ENCODE results near the gene ARL5C.
"Not testable (repeated sequence)": the region's sequence is repeated elsewhere in the genome, so short reads cannot be mapped to it uniquely, and the experiment has no call there.

The ARL5C gene

DNA sequence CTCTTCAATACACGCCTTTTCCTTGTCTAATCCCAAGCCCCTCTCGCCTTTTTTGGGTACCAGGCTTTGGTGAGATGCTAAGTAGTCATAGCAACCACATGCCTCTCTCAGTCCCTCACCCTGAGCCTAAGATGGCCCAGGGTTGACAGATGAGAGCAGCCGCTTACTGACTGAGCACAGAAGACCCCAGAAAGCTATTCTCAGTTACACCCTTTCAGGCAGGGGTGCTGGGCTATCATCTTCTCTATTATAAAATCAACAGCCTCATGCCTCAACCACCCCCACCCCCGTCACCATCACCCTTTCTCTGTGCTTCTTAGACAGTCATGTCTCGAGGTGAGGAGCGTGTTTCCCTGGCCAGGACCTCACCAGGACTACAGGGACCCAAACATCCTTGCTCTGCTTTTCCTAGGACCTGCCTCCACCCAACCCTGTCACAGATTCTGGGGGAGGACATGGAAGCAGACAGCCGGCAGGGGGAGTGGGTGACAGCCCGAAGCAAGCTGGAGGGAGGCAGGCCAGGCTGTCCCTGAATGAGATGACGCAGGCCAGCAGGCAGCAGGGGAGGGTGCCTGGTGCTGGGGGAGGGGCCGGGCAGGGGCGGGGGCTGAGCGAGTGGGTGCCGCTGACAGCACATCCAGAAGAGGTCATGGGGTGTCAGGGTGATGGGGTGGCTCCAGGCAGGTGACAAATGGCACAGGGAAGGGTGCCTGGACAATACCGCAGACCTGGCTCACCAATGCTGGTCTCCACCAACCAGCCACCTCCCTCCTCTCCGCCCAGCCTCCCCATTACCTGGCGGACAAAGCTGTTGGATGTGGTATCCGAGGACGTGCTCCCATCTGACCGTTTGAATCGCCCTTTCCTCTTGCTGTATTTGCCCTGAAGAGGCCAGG is 28.4 kb upstream of the ARL5C start:
- DNase-seq: no peak

DNA sequence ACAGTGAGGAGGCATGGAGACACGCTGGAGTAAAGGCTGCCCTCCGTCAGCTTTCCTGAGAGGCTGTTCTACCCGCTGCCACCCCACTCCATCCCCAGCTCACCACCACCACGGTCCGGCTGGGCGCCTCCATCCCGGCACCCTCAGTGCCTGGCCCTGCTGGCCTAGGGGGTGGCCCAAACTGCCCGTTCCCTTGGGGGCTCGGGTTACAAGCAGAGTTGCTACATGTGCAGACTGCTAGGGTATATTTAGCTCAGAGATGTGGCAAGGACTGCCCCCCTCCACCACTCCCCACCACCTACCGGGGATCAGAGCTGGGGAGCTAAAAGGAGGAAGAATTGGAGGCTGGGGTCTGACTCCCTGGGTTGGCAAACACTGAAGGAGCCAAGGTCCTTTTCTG is 27.4 kb upstream of the ARL5C start:
- no peak for DNase-seq

DNA sequence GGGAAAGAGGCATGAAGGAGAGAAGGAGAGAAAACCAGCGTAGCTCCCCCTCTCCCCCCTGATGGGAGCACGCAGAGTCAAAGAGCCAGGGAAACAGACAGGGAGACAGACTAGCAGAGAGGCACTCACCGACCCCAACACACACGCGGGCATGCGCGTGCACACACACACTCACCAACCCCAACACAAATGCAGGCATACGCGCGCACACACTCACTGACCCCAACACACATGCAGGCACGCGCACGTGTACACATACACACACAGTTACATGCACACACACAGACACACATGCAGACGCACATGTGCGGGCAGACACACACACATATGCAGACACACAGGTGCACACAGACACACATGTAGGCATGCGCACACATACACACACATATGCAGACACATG is 26.9 kb upstream of the ARL5C start:
- no peak for DNase-seq

DNA sequence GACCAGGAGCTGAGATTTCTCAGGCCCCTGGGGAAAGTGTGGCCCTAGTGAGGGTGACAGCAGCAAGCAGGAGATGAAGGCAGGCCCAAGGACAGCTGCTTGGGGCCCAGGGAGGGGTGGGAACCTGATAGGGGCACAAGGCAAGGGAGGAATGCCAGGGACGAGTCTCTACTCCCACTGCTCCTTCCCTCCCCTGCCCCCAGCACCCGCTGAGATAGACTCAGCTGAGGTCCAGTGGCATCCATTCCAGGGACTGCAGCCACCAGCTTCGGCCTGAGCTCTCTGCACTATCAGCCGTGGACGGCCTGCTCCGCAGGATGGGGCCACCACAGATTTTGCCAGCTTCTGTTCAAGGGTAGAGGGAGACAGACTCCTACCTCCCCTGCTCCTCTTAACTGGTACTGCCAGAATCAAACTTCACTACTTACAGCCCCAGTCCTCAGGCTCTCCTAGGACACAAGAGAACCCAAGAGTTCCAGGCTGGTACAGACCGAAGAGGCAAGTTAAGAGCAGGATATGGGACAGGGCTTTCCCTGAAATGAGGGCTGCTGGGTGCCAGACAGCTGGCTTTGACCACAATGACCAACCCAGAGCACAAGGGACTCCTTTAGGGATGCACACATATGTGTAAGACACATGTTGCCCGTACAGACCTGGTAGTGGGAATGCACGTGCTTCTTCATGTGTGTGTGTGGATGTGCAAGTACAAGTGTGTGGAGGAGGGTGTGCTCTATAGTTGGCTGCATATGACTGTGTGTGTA is 26.0 kb upstream of the ARL5C start:
- no peak for DNase-seq

DNA sequence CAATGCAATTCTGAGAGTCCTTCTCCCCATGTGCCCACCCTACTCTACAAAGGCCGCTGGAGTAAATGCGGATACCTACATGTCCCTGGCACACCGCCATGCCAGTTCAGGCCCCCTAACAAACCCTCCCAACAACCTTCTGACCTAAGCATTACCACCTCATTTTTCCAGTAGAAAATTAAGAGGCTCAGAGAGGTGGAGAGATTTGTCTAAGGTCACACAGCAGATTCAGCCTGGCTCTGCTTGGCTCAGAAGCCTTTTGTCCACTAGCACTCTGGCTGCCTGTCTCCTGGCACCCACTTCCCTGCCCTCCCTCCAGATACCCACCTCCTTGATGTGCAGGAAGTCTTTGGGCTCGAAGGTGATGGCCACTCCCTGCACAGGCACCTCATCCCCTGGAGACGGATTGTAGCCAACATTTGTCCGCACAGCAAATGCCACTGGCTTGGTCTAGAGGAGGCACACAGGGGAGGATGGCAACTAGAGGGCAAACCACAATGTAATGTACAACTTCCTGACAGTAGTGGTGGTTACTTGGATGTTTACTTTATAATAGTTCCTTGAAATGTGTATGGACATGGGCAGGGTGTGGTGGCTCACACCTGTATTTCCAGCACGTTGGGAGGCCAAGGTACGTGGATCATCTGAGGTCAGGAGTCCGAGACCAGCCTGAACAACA is 21.3 kb upstream of the ARL5C start:
- DNase-seq: no peak

DNA sequence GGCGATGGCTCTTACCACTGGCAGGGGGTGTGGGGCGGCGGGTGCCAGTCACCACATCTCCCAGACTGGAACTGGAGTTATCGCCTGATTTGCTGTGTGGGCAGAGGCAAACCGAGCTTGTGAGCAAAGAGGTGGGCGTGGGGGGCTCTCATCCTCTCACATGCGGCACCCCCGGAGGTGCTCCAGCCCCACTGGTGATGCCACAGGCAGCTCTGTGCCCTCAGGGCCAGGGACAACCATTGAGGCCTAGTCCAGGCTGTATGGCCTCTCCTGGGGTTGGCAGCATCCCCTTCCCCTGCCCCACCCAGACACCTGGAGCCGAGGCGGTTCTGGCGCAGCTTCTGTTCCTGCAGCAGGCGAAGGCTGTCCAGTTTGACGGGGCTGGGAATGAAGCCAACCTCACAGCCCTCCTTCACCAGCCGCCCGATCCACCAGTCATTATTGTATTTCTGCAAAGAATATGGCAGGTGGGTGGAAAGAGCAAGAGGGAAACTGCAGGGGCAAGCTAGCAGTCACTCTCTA is 20.6 kb upstream of the ARL5C start:
- no peak for DNase-seq

DNA sequence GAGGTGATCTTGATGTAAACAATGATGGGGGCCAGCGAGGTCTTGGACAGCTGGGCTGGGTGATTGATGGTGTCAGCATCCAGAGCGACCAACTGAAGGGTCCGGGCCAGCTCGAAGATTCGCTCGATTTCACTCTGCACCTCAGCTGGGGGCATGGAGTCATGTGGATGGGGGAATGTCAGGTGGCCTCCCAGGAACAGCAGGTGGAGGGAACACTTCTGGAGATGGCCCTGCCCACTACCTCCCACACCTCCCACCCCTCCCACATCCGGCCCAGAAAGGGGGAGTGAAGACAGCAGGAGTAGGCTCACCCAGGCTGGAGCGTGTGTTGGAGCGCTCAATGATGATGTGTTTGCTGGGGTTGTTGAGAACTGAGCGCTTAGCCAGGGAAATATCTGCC is 17.8 kb upstream of the ARL5C start:
- no peak for DNase-seq

DNA sequence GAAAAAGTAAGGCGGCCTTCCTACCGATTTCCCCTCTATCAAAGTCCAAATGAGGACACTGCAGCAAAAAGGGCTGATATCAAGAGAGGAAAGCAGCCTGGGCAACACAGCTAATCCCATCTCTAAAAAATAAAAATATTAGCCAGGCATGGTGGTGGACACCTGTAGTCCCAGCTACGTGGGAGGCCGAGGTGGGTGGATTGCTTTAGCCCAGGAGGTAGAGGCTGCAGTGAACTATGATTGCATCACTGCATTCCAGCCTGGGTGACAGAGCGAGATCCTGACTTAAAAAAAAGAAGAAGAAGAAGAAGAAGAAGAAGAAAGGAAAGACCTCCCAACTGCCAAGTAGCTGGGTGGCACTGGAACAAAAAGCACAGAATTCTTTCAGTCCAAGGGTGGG is 17.1 kb upstream of the ARL5C start:
- DNase-seq: no peak

DNA sequence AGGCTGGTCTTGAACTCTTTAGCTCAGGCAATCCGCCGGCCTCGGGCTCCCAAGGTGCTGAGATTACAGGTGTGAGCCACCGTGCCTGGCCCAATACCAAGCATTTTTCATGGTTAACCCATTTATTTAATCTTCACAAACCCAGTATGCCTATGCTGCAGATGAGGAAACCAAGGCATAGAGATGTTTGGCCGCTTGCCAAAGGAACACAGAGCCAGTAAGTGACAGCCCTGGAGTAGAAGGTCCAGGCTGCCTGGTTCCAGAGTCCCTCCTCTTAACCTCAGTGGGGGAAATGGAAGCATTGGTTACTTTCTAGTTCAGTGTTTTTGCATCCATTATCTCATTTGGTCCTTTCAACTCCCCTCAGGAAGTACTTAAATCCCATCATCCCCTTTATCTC is 15.3 kb upstream of the ARL5C start:
- no peak for DNase-seq

DNA sequence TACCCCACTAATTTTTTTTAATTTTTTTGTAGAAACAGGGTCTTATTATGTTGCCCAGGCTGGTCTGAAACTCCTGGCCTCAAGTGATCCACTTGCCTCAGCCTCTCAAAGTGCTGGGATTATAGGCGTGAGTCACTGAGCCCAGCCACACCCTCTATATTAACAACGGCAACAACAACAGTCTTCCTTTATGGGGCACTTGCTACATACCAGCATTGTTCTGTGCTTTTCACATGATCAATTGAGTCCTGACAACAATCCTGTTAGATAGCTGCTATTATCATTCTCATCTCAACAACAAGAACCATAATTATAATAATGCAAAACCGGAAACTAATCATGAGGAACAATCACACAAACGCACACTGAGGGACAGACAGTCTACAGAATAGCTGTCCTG is 12.6 kb upstream of the ARL5C start:
- DNase-seq: no peak

DNA sequence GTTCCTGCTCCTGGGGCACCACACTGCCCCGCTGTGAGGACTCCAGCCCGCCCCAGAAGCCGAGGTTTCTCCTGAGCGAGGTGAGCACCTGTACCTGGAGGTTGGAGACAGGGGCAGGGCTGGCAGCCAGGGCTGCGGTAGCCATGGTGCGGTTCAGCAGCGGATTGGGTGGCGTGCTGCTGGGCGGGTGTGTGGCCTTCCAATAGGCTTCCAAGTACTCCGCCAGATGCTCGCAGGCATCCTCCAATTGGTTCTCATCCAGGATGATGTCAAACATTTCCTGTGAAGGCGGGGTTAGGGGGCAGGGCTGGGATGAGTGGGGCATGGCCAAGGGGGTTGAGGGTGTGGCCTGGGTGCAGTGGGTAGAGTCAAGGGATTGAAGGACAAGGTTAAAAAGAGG is 11.3 kb upstream of the ARL5C start:
- DNase-seq: no peak

DNA sequence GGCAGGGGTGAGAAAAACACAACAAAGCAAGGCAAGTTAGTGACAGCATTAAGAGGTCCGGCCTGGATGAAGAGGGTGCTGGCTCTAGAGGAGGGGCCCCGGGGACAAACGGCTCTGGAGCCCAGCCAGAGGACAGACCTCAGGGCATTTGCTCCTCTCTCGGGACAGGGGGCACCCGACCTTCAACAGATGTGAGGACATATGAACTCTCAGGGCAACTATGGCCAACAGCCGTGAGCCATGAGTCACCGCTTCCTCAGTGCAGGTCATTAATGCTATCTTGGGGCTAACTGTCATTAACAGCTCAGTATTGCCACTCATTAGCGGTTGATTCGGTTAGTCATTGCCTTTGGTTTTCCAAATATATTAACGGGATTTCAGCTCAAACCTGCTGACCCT is 9.7 kb upstream of the ARL5C start:
- no peak for DNase-seq

DNA sequence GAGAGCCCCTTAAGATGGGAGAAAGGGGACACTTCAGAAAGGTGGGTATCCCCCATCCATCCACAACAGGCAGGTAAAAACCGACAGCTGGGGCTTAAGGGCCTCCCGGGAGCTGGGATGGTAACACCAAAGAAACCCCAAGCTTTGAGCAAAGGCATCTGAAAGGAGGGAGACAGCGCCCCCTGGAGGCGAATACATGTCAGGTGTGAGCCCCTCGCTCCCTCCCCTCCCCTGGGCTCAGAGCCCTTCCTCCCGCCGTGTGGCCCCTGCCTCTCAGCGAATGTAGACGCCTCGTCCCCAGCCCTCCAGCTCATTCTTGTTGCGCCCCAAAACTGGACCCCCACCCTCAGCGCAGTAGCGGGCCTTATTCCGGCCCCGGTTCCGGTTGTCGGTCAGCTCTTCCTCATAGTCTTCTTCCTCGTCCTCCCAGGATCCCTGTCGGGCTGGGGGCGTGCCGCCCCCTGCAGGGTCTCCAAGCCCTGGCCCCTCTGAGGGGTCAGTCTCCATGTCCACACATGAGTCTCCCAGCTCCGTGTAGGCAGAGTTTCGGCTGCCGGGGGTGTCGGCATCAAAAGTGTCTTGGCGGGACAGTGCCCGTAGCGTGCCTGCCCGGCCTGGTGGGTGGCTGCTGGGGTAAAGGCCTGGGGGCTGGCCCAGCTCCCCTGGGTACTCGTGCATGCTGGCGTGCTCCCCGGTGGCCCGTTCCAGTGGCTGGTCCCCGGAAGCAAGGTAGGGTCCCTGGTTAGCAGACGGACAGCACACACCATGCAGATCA is 9.1 kb upstream of the ARL5C start:
- peak; percentile 57 for DNase-seq

DNA sequence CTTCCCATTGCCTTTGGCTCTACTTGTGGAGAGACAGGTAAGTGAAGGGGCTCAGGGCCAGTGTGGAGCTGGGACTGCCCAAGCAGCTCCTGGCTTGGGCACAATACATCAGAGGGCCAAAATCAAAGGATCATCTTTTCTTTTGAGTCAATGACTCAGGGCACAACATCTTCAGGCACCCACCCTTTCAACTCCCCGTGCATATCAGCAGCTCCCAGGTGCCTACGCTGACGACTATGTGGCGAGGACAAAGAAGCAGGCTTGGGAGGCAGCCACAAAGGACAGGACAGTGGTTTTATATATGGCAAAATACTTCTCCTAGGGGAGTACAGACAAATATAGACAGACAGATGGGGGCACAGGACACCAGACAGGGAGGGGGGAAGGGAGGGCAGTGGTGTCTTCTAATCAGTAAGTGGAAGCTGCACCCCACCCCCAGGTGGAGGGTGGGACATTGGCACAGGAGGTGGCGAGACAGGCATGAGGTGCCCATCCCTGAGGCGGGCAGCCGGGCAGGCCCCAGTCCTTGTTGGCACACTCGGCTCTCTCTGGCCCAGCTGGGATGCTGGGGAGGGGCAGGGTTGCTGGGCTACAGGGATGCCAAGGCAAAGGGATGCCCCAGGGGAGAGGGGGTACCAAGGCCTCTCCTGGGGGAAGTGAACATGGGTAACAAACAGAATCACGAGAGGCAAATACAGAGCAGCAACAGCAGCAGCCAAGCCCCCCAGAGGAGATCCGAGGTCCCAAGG is 7.7 kb upstream of the ARL5C start:
- DNase-seq: no peak

DNA sequence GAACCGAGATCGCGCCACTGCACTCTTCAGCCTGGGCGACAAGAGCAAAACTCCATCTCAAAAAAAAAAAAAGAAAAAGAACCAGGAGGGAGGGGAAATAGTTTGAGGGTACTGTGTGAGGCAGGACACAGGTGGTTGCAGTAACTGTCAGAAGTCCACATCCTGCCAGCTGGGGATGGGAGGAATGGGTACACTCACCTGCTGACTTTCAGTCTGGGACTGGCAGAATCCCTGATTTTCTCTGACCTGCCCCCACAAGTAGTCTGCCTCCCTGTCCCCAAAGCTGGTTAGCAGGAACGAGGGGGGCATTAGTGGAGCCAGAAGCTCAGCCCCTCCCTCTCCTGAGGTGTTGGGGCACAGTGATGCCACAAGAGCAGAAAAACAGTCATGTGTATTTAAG is 7.1 kb upstream of the ARL5C start:
- no peak for DNase-seq

DNA sequence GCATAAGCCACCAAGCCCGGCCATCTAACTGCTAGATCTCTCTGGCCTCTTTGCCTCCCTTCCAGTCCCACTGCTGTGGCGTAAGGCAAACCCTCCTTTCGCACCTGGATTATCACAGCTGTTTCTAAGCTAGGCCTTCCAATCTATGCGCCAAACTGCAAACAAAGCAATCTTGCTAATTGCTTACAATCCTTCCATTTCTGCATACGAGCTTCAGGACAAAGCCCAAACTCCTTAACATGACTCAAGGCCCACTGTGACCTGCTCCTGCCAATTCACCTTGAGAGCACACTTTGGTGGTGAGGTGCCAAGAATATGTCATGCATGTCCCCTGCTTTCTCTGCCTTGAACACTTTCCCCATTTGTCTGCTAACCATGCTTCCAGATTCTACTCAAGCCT is 6.0 kb upstream of the ARL5C start:
- no peak for DNase-seq

DNA sequence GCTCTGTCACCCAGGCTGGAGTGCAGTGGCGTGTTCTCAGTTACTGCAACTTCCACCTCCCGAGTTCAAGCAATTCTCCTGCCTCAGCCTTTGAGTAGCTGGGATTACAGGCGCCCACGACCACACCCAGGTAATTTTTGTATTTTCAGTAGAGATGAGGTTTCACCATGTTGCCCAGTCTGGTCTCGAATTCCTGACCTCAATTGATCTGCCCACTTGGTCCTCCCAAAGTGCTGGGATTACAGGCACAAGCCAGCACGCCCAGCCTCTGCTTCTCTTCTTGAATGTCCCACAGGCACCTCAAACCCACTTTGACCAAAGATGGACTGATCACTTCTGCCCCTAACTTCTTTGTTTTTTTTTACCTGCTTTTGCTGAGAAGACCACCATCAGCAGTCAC is 4.6 kb upstream of the ARL5C start:
- no peak for DNase-seq

DNA sequence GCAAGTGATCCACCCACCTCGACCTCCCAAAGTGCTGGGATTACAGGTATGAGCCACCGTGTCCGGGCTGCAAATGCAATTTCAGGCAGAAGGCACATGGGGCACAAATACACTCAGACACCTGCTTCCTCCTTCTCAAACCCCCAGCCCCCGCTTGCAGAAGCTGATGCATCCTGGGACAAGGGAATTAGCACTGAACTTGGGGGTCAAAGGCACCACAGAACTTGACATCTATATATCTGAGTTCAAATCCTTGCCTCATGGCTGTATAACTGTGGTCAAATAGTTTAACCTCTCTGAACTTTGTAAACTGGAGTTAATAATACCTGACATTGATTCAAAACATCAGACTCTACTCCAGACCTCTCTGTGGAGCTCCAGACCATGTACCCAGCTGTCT is 4.1 kb upstream of the ARL5C start:
- no peak for DNase-seq

DNA sequence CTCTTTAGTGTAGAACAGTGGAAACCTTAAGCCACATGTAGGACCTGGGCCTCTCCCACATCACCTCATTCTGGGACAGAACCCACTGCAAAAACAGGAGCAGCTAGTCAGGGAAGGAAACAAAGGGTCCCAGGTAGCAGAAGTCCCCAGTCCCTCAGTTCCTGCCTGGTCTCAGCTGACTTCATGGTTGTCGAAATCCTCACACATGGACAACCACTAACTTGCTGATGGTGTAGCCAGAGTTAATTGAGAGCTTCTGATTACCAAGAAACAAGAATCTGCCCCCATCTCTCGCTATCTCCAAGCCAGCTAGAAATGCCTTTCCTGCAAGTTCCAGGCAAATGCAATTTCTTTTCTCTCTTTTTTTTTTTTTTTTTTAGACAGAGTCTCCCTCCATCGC is 3.6 kb upstream of the ARL5C start:
- DNase-seq: no peak

DNA sequence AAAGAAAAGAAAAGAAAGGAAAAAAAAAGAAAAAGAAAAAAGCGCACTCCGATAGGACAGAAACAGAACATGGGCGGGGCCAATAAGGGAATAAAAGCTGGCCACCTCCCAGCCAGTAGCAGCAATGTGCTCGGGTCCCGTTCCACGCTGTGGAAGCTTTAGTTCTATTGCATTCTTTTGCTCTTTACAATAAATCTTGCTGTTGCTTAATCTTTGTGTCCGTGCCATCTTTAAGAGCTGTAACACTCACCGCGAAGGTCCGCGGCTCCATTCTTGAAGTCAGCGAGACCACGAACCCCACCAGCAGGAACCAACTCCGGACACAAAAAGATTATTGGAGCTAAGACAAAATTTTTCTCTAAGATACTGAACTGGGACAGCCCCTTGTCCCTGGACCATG is 3.1 kb upstream of the ARL5C start:
- no peak for DNase-seq

DNA sequence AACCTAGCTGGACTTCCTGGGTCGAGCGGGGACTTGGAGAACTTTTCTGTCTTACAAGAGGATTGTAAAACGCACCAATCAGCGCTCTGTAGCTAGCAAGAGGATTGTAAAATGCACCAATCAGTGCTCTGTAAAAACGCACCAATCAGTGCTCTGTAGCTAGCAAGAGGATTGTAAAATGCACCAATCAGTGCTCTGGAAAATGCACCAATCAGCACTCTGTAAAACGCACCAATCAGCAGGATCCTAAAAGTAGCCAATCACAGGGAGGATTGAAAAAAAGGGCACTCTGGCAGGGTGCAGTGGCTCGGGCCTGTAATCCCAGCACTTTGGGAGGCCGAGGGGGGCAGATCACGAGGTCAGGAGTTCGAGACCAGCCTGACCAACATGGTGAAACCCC is 2.5 kb upstream of the ARL5C start:
- not testable (repeated sequence) for DNase-seq

DNA sequence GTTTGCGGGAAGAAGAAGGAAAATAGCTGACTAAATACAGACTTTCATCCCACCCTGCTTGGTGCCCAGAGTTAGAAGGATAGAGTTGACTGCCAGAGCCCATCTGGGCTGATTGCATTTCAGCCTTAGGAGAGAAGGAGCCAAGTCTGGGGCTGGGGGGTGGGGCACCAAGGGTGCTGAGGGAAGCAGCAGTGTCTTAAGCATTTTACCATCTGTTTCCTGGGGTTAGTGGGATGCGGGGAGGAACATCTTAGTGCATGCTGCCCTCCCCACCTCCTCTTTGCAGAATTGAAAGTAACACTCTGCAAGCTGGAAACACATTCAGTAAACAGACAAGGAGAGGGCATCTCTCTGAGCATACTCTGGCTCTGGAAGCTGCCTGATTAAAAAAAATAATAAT is 1.5 kb upstream of the ARL5C start:
- peak; percentile 92 for DNase-seq

Data from NCI-H524 treated with DMSO at 0.1 percent for 48 hours (cell line).